Measurements from ENCODE around the gene PLCL1. TPM values are rescaled to one million over a fixed set of nuclear protein-coding genes. Genes with fewer than 3 reads are reported as not detected.

Gene PLCL1
- total RNA-seq, 1 experiment from 2014 or later, result 0.07 TPM

- no peaks in the 10 kb centered on the region for H3K27me3 Mint-ChIP-seq (ENCODE audit: unreplicated experiment)
- no peaks in the 10 kb centered on the region for H3K4me1 Mint-ChIP-seq (ENCODE audit: low read depth, unreplicated experiment)
- BruUV-seq (replicated peaks), result no TSS peak
- intact Hi-C loops (cut with micrococcal nuclease; ENCODE audit: unreplicated experiment), result no loop called here
- H3K36me3 Mint-ChIP-seq (ENCODE audit: insufficient read depth, unreplicated experiment), result no peaks in the 10 kb centered on the region
- no peak for DNase-seq
- TF ChIP-seq, protein P1, sequence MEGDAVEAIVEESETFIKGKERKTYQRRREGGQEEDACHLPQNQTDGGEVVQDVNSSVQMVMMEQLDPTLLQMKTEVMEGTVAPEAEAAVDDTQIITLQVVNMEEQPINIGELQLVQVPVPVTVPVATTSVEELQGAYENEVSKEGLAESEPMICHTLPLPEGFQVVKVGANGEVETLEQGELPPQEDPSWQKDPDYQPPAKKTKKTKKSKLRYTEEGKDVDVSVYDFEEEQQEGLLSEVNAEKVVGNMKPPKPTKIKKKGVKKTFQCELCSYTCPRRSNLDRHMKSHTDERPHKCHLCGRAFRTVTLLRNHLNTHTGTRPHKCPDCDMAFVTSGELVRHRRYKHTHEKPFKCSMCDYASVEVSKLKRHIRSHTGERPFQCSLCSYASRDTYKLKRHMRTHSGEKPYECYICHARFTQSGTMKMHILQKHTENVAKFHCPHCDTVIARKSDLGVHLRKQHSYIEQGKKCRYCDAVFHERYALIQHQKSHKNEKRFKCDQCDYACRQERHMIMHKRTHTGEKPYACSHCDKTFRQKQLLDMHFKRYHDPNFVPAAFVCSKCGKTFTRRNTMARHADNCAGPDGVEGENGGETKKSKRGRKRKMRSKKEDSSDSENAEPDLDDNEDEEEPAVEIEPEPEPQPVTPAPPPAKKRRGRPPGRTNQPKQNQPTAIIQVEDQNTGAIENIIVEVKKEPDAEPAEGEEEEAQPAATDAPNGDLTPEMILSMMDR (IDR thresholded peaks at IDR 0.05; ENCODE audit: unreplicated experiment), result no peak
- peaks cover 2% of the 10 kb centered on the region for H3K9me3 Mint-ChIP-seq (ENCODE audit: low read depth, unreplicated experiment)
- H3K4me3 Mint-ChIP-seq (ENCODE audit: low read depth, unreplicated experiment), result no peak overlapping the region
- no peak overlapping the region for H3K27ac Mint-ChIP-seq (ENCODE audit: unreplicated experiment)
- CTCF ChIA-PET, result no interaction called here
Observed at GRCh38 chr2:198045227-198045626, 240.8 kb downstream of the PLCL1 start.

- CTCF ChIA-PET, result interaction anchor here (0.6 kb wide), 1 partner anchor 379 kb away, joined by 3 read pairs; no protein-coding TSS in a partner anchor
- no peaks in the 10 kb centered on the region for H3K9me3 Mint-ChIP-seq (ENCODE audit: low read depth, unreplicated experiment)
- TF ChIP-seq, protein P1 (IDR thresholded peaks at IDR 0.05; ENCODE audit: unreplicated experiment), result no peak
- no peaks in the 10 kb centered on the region for H3K27me3 Mint-ChIP-seq (ENCODE audit: unreplicated experiment)
- no TSS peak for BruUV-seq (replicated peaks)
- no peaks in the 10 kb centered on the region for H3K4me1 Mint-ChIP-seq (ENCODE audit: low read depth, unreplicated experiment)
- no peak for DNase-seq
- H3K27ac Mint-ChIP-seq (ENCODE audit: unreplicated experiment), result no peak overlapping the region
- H3K36me3 Mint-ChIP-seq (ENCODE audit: insufficient read depth, unreplicated experiment), result no peaks in the 10 kb centered on the region
- no peak overlapping the region for H3K4me3 Mint-ChIP-seq (ENCODE audit: low read depth, unreplicated experiment)
- intact Hi-C loops (cut with micrococcal nuclease; ENCODE audit: unreplicated experiment), result loop anchor here (5.0 kb wide), 1 partner anchor 250 kb away; the partner anchor contains the start of gene PLCL1
Observed at GRCh38 chr2:198052741-198053140, 248.3 kb downstream of the PLCL1 start.

DNA sequence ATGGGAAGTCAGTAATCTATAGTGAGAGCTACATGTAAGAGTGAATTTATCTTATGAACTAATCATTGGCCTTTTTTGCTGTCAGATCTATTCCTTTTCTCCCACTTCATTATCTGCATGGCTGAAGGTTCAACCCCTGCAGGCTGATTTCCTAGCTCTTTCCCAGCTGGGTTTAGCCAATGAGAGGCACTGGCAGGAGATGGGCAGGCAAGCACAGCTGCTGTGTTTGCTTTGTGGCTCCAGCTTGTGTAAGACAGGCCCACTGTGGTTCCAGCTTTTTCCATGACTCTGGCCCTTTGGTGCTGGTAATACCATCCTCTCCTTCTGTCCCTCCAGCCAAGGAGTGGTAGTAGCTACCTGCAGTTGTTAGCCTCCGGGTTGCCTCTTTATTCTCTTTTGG is 248.8 kb downstream of the PLCL1 start:
- Mint-ChIP-seq H3K36me3 (ENCODE audit: insufficient read depth, unreplicated experiment) (no peaks in the 10 kb centered on the region), H3K27me3 (ENCODE audit: unreplicated experiment) (no peaks in the 10 kb centered on the region), H3K4me1 (ENCODE audit: low read depth, unreplicated experiment) (no peaks in the 10 kb centered on the region), H3K4me3 (ENCODE audit: low read depth, unreplicated experiment) (no peak overlapping the region), H3K9me3 (ENCODE audit: low read depth, unreplicated experiment) (no peaks in the 10 kb centered on the region), H3K27ac (ENCODE audit: unreplicated experiment) (no peak overlapping the region)
- CTCF ChIA-PET, result interaction anchor here (0.6 kb wide), 1 partner anchor 379 kb away, joined by 3 read pairs; no protein-coding TSS in a partner anchor
- DNase-seq, result no peak
- no TSS peak for BruUV-seq (replicated peaks)
- intact Hi-C loops (cut with micrococcal nuclease; ENCODE audit: unreplicated experiment), result loop anchor here (5.0 kb wide), 1 partner anchor 251 kb away; the partner anchor contains the start of gene PLCL1
- TF ChIP-seq, protein P1 (IDR thresholded peaks at IDR 0.05; ENCODE audit: unreplicated experiment), result no peak

DNA sequence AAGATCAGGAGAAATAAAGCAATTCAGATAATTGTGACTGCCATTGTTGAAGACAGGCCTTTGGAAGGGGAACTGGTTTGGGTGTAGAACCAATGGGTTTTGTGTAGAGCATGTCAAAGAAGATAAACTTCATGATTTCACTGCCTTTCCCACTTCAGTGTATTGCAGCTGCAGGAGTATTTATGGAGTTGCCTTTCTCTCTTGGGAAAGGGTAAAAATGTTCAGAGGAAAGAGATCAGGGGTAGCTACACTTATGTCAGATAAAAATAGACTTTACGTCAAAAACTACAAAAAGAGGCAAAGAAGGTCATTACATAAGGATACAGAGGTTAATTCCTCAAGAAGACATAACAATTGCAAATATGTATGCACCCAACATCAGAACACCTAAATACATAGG is 249.4 kb downstream of the PLCL1 start:
- no peaks in the 10 kb centered on the region for H3K27me3 Mint-ChIP-seq (ENCODE audit: unreplicated experiment)
- no peaks in the 10 kb centered on the region for H3K36me3 Mint-ChIP-seq (ENCODE audit: insufficient read depth, unreplicated experiment)
- no peak overlapping the region for H3K4me3 Mint-ChIP-seq (ENCODE audit: low read depth, unreplicated experiment)
- intact Hi-C loops (cut with micrococcal nuclease; ENCODE audit: unreplicated experiment), result loop anchor here (5.0 kb wide), 1 partner anchor 251 kb away; the partner anchor contains the start of gene PLCL1
- no peak overlapping the region for H3K27ac Mint-ChIP-seq (ENCODE audit: unreplicated experiment)
- H3K4me1 Mint-ChIP-seq (ENCODE audit: low read depth, unreplicated experiment), result no peaks in the 10 kb centered on the region
- BruUV-seq (replicated peaks), result no TSS peak
- H3K9me3 Mint-ChIP-seq (ENCODE audit: low read depth, unreplicated experiment), result no peaks in the 10 kb centered on the region
- no peak for DNase-seq
- CTCF ChIA-PET, result no interaction called here
- TF ChIP-seq, protein P1 (IDR thresholded peaks at IDR 0.05; ENCODE audit: unreplicated experiment), result no peak

All from Calu3 (cell line).